Heart left ventricle (tissue), 13 donors: ENCODE data around the gene NASP.

Source experiments
- CTCF ChIP-seq, 12 donors: fragments of 200-600 bp; sonication (generic) in 4 of 12; IDR thresholded peaks; one replicate each; pipeline versions ENCODE4 v1.5.0 to v1.8.0; 2018 to 2022; ENCODE audit warnings: antibody characterized with exemption in 12 of 12, mild to moderate bottlenecking in 5 of 12
- POLR2A ChIP-seq, 2 donors: fragments of 450-650 bp; IDR thresholded peaks; one replicate each; pipeline ENCODE4 v1.6.1; 2017; ENCODE audit warnings: antibody characterized with exemption in 2 of 2, mild to moderate bottlenecking in 2 of 2, moderate library complexity in 2 of 2
- donor health status: ischemic (EF 13 %, LVEDD 7.1; RV severe dilation, severe dysfunction).
- donor health status: DM: no; HTN: yes; CAD: no.
- donor health status: DM: no; HTN: no; CAD: no.
- donor health status: ischemic (EF 25% LVEDD 6.9; RV normal size, moderate dysfunction).
- donor health status: ischemic (EF 25% LVEDD 5.7; RV mildly dilated, moderate dysfunction).
- donor health status: ischemic (EF 35%, LVEDD 5.7; RV mildly dilated, moderate dysfunction).
- donor health status: nonischemic (EF 11% LVEDD 7.7; RV severe dilation, severe dysfunction).
- donor health status: DM: yes; HTN: yes; CAD: no.
- donor health status: PGD.
- donor health status: ischemic (EF 29% LVEDD 5.4; RV normal size, mild dysfunction).
- donor health status: nonischemic (EF 23%, LVEDD 6.1; RV moderate dilation, normal function).

GRCh38 chr1:45658171-45658570 lies 74.3 kb downstream of the NASP start:
- TF ChIP-seq CTCF (IDR thresholded peaks at IDR 0.05) (no peak), POLR2A (IDR thresholded peaks at IDR 0.05) (no peak)
